GM12873 (cell line): ENCODE data around the gene GASK1A.

ENCODE experiments used
- TF ChIP-seq, protein P1 (sequence below): IDR thresholded peaks from 2 replicates; pipeline ENCODE4 v1.5.1; 2012; ENCODE audit warnings: low read depth, mild to moderate bottlenecking, moderate library complexity, low read length, control low read depth; ENCODE audit not compliant: insufficient read depth; ENCODE audit errors: missing control alignments

The GASK1A gene

DNA sequence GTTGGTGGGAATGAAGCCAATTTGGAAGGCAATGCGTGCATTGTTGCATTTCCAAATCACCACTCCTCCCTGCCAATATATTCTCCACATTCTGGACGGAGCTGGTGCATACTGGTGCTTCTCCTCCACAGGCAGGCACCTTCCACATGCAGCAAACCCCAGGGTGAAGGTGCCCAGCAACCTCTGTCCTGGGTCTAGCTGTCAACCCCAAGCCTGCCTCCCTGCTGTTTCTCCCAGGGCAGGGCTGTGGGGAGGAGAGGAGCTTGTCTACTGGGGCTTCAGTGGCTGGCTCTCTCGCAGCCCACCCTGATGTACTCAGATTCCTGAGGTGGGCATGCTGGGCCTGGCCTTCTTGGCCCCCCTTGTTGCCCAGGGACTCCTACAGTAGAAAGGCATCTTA is 20.1 kb downstream of the GASK1A start:
- TF ChIP-seq, protein P1, sequence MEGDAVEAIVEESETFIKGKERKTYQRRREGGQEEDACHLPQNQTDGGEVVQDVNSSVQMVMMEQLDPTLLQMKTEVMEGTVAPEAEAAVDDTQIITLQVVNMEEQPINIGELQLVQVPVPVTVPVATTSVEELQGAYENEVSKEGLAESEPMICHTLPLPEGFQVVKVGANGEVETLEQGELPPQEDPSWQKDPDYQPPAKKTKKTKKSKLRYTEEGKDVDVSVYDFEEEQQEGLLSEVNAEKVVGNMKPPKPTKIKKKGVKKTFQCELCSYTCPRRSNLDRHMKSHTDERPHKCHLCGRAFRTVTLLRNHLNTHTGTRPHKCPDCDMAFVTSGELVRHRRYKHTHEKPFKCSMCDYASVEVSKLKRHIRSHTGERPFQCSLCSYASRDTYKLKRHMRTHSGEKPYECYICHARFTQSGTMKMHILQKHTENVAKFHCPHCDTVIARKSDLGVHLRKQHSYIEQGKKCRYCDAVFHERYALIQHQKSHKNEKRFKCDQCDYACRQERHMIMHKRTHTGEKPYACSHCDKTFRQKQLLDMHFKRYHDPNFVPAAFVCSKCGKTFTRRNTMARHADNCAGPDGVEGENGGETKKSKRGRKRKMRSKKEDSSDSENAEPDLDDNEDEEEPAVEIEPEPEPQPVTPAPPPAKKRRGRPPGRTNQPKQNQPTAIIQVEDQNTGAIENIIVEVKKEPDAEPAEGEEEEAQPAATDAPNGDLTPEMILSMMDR, result no peak

DNA sequence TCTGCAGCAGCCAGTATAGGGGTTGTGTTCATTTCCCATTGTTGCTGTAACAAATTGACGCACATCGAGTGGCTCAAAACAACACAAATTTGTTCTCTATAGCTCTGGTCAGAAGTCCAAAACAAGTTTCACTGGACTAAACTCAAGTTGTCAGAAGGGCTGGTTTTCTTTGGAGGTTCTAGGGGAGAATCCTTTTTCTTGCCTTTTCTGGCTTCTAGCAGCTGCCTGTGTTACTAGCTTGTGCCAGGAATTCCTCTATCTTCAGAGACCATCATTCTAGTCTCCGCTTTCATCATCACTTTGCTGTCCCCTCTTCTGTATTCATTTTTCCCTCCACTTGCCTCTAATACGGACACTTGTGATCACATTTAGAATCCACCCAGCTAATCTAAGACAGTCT is 20.5 kb downstream of the GASK1A start:
- TF ChIP-seq, protein P1, result no peak

DNA sequence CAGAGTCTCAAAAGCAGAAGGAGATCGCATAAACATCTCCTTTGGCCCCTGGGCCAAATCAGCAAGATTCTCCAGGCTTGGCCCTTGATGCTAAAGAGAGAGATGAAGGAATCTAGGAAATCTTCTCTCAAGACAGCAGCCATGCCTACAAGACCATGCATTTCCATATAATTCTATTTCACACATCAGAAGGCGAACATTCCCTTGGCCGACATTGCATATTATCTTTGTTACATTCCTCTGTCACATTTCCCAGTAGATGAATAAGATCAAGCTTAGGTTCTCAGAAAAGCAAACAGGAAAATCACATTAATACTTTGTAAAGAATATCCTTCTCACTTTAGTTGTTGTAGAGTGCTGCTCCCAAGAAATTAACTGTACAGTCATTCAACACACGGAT is 21.3 kb downstream of the GASK1A start:
- TF ChIP-seq, protein P1, result no peak

DNA sequence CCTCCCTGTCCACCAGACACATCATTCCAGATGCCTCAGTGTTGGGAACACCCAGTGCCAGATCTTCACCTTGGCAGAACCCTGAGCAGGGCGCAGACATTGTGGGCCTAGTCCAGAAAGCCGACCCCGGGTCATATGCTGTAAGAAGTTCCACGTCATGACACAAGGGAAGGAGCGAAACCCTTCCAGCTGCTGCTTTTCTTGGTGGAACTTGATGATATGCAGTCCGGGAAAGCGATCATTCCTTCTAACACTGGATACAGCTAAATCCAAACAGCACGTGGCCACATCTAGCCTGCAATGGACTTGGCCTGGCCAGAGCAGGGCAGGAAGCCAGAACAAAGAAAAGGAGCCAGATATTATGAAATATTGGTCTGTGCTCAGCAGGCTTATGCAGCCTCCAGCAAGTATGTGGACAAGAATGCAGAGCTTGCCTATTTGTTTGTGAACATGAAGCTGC is 22.0 kb downstream of the GASK1A start:
- TF ChIP-seq, protein P1, result no peak

DNA sequence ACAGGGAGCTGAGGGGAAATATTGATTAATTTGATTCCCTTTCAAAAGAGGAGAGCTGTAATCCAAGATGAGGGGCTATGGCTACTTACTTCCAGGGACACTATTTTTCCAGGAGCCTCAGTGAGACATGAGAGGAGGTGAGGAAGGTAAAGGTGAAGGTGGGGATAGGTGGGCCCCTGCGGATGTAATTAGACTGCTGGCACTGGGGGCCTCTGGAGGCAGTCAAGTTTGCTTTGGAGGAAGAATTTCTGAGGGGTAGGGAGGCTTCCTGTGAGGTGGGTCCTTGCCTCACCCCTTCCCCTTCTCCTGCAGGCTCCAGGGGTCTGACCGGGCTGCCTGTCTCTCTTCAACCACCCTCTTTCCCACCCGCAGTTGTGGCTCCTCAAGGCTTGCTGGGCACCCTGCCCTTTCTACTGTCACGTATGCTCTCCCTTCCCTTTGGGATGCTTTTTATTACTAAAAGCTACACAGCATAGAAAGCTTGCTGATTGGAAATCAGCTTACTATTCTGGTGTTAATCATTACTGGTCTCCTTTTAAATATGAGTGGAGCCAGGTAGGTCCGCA is 22.5 kb downstream of the GASK1A start:
- TF ChIP-seq, protein P1, result no peak

DNA sequence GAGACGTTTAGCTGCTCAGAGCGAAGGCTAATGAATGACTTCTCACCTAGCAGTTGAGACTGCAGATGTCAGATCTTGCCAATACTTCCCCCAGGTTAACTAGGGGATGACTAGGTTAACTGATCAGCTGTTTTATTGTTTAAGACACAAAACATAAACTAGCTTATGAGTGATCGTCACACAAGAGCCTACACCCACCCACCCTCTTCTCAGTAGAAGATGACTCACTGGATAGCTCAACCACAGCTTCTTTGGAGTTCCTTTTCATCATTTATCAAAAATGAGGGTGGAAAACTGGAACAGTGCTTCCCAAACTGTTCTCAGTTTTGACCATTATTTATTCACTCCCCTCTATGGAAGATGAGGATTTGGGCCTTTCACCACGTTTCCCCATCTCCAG is 25.2 kb downstream of the GASK1A start:
- TF ChIP-seq, protein P1, result no peak

DNA sequence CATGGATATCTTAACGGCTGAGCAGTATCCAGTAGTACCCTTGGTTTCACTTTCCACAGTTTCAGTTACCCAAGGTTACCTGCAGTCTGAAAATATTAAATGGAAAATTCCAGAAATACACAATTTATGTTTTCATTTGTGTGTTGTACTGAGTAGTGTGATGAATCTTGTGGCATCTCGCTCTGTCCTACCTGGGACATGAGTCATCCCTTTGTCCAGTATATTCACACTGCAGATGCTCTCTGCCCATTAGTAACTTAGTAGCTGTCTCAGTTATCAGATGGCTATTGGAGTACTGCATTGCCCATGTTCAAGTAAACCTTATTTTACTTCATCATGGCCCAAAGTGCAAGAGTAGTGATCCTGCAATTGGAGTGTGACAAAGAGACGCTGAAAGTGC is 26.1 kb downstream of the GASK1A start:
- TF ChIP-seq, protein P1, result no peak

DNA sequence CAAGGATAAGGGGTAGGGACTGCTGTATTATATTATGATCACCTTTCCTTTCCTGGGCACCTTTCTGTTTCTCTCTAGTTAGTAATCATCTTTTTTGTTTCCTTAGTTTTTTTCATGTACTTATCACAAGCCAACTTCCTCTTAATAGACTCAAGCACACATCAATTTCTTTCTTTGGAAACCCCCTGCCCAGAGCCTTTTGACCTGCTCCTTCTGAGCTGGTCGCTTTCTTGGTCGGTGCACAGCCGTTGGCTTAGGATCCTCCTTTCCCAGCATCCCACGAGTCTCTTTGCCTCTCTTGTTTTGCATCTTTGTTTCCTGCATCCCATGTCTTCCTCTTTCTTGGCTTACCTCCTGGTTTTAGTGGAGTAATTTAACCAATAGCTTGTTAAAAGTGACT is 26.9 kb downstream of the GASK1A start:
- TF ChIP-seq, protein P1, result no peak
